Measurements from ENCODE around the gene MFN2. TPM values are rescaled to one million over a fixed set of nuclear protein-coding genes. Genes with fewer than 3 reads are reported as not detected.

MFN2 gene
- total RNA-seq, 2 donors from 2014 or later: 93.9 to 99.6 TPM

DNA sequence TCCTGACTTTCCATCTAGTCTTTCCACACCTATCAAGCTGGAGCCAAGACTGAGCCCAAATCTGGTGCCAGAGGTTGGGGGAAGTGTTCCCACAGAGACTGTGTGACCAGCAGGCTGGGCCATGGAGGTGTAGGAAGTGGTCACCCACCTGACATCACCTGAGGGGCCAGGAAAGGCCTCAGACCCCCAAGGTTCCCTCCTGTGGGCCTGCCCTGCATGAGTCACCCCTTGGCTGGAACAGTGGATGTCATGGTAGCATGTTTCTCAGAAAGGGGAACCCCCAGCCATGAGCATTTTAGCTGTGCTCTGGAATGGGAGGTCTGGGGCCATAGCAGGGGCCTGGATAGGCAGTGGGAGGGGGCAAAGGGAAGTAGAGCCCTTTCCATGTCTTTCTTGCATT is 77.1 kb downstream of the MFN2 start:
- ATAC-seq (no peak), DNase-seq (no peak)
- intact Hi-C loops (cut with DNase I, micrococcal nuclease): no loop called here

DNA sequence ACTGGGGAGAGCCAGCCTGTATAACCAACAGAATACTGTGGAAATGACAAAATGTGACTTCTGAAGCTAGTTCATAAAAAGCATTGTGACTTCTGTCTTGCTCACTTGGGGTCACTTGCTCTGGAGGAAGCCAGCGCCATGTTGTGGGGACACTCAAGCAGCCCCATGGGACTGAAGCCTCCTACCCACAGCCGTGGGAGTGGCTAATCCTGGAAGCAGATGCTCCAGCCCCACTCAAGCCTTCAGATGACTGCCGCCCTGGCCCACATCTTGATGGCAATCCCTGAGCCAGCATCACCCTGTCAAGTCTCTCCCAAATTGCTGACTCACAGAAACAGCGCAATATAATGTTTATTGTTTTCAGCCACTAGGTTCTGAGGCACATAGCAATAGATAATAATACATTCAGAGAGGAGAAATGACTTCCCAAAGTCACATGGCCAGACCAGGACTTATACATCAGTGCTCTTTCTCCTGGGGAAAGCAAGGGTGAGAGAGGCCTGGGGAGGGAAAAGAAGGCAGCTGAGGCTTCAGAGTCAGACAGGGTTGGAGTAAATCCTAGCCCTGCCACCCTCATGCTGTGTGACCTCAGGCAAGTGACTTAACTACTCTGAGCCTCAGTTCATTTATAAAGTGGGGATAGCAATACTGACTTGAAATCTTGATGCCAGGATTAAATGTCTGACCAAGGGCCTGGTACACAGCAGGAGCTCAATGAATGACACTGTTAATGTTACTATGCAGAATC is 77.9 kb downstream of the MFN2 start:
- intact Hi-C loops (cut with DNase I, micrococcal nuclease): no loop called here
- ATAC-seq (no peak), DNase-seq (no peak)

- DNase-seq (no peak), ATAC-seq (no peak)
- intact Hi-C loops (cut with DNase I, micrococcal nuclease): no loop called here
These were observed 79.0 kb downstream of the MFN2 start for GRCh38 chr1:12059226-12059625.

GRCh38 chr1:12059722-12060464 is 79.6 kb downstream of the MFN2 start:
- intact Hi-C loops (cut with DNase I, micrococcal nuclease): no loop called here
- DNase-seq (no peak), ATAC-seq (no peak)

DNA sequence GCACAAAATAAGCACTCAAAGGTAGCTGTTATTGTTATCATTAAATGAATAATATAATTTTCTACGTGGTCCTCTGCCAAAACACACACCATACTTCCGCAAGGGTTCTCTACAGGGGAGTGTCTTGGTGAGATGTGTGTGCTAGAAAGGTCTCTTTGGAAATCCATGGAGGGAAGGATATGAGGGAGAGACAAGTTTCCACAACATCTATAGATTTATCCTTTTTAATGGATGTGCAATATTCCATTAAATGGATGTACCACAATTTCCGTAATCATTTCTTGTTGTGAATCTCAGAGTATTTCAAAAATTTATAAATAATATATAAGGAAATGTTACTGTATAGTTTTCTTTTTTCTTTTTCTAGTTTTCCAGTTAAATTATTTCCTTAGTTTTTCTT is 80.3 kb downstream of the MFN2 start:
- intact Hi-C loops (cut with DNase I, micrococcal nuclease): no loop called here
- DNase-seq: no peak
- ATAC-seq: no peak

Small RNA genes within 50 kb of the gene (microRNA-seq; reads per million reads assigned to microRNA genes)
- gene MIR6729: 0.53 to 1.4 reads per million in 2 donors

Other genes starting within 250 kb of the MFN2 start
- 10 to 100 TPM; 12.3 to 16.7 TPM for gene AGTRAP, start 244.3 kb upstream of the MFN2 start, total RNA-seq
- gene C1orf167, start 218.3 kb upstream of the MFN2 start, total RNA-seq: not detected
- gene MTHFR, start 174.5 kb upstream of the MFN2 start, total RNA-seq: 10 to 100 TPM; 44.8 to 48.2 TPM
- gene CLCN6, start 174.3 kb upstream of the MFN2 start, total RNA-seq: 10 to 100 TPM; 14.6 to 20.4 TPM
- gene NPPA, start 132.7 kb upstream of the MFN2 start, total RNA-seq: not detected
- gene NPPB, start 121.5 kb upstream of the MFN2 start, total RNA-seq: not detected
- gene KIAA2013, start 54.0 kb upstream of the MFN2 start, total RNA-seq: 100 to 1,000 TPM; 105 to 120 TPM
- 10 to 100 TPM; 36.4 to 49.8 TPM for gene PLOD1, start 45.7 kb upstream of the MFN2 start, total RNA-seq
- gene MIIP, start 39.1 kb downstream of the MFN2 start, total RNA-seq: 10 to 100 TPM; 16.2 to 22.9 TPM
- gene TNFRSF8, start 82.9 kb downstream of the MFN2 start, total RNA-seq: under 1 TPM; 0.15 to 0.25 TPM
- gene TNFRSF1B, start 186.5 kb downstream of the MFN2 start, total RNA-seq: 10 to 100 TPM; 18.6 to 28.3 TPM
- gene VPS13D, start 249.6 kb downstream of the MFN2 start, total RNA-seq: 10 to 100 TPM; 76.1 to 99.9 TPM

Measured in left colon (tissue), 2 donors.